Body of pancreas (tissue), 4 donors: Measurements from ENCODE around the gene PLEKHG1. TPM values are rescaled to one million over a fixed set of nuclear protein-coding genes. Genes with fewer than 3 reads are reported as not detected.

Experiments used
- ATAC-seq: fragments of 150-250 bp; one replicate; pipeline ENCODE4 v1.9.1; 2016
- DNase-seq, 4 donors: peaks; one replicate each; pipeline ENCODE4 v3.0.0-alpha.2; 2019
- H3K27ac ChIP-seq, 4 donors: fragments of 200-600 bp; sonication (generic); 1 replicate in 3 of 4; 2 replicates in 1 of 4; pipeline versions ENCODE4 v1.5.1 to v1.6.1; 2016 to 2019; ENCODE audit warnings: mild to moderate bottlenecking in 1 of 4, mixed read lengths in 1 of 4, moderate library complexity in 1 of 4
- H3K27me3 ChIP-seq, 2 donors: fragments of 200-600 bp; sonication (generic); one replicate each; pipeline ENCODE4 v1.6.0; 2016; ENCODE audit warnings: mild to moderate bottlenecking in 1 of 2
- H3K36me3 ChIP-seq, 2 donors: fragments of 200-600 bp; sonication (generic); replicated peaks in 1 of 2; 2 replicates each; pipeline ENCODE4 v1.5.1; 2016; ENCODE audit warnings: low read depth in 2 of 2; ENCODE audit not compliant: insufficient read depth in 1 of 2
- H3K4me1 ChIP-seq: fragments of 200-600 bp; sonication (generic); one replicate; pipeline ENCODE4 v1.6.0; 2016
- H3K4me3 ChIP-seq, 2 donors: fragments of 200-600 bp; sonication (generic); 1 replicate in 1 of 2; 2 replicates in 1 of 2; pipeline ENCODE4 v1.5.1; 2016 to 2019
- H3K9me3 ChIP-seq, 3 donors: fragments of 200-600 bp; sonication (generic); 1 replicate in 2 of 3; 2 replicates in 1 of 3; pipeline ENCODE4 v1.5.1; 2016
- CTCF ChIP-seq, 7 experiments: fragments of 450-650 bp in 4 of 7; fragments of 200-600 bp in 3 of 7; sonication (generic) in 3 of 7; IDR thresholded peaks; one replicate each; pipeline ENCODE4 v1.5.1; 2016 to 2019; ENCODE audit warnings: antibody characterized with exemption in 7 of 7
- POLR2A ChIP-seq, 3 donors: fragments of 450-650 bp; IDR thresholded peaks; one replicate each; pipeline ENCODE4 v1.6.1; 2016; ENCODE audit warnings: antibody characterized with exemption in 3 of 3, mild to moderate bottlenecking in 2 of 3
- WGBS, 2 donors: methylation state at CpG; one replicate each; pipeline ENCODE4 v1.1.5; 2017; 5-methylcytosine and 5-hydroxymethylcytosine counted together
- intact Hi-C: fragments of 100-400 bp; cut with DNase I; formaldehyde crosslinking; loops from one replicate; pipeline ENCODE4 v1.15.1; 2023
- total RNA-seq, 2 donors: library from RNA; depleted of rRNA; stranded (reverse); fragments of >200 nt; gene quantifications; one replicate each; pipeline ENCODE4 v1.1.0, GENCODE V29; 2016

PLEKHG1 gene
- total RNA-seq, 2 donors from 2014 or later: 4.2 to 26.0 TPM

- H3K9me3 ChIP-seq: no peaks in the 10 kb centered on the region
- H3K4me1 ChIP-seq: peaks cover 18% of the 10 kb centered on the region
- H3K4me3 ChIP-seq: peak overlapping the region in 1 of 2 donors; percentile 42
- H3K27ac ChIP-seq: peak overlapping the region in 3 of 4 donors; percentile 51 to 65 (median 63)
- no peak for DNase-seq
- H3K27me3 ChIP-seq: no peaks in the 10 kb centered on the region
- no peak for ATAC-seq
- 0% methylated on average over 10 of the region's 38 CpGs; no CpG with 5 or more reads in 1 of the 2 donors for WGBS, 2 donors
- intact Hi-C loops: no loop called here
- no peak for TF ChIP-seq CTCF (IDR thresholded peaks at IDR 0.05)
- TF ChIP-seq POLR2A (IDR thresholded peaks at IDR 0.05): no peak
- no peaks in the 10 kb centered on the region for H3K36me3 ChIP-seq
These were observed 270 bp downstream of the PLEKHG1 start for GRCh38 chr6:150600010-150600300.

- intact Hi-C loops: no loop called here
- H3K27ac ChIP-seq: peak overlapping the region in 3 of 4 donors; percentile 51 to 65 (median 63)
- TF ChIP-seq CTCF (IDR thresholded peaks at IDR 0.05): peak in 6 of 7 experiments; percentile 21 to 57 (median 51)
- TF ChIP-seq POLR2A (IDR thresholded peaks at IDR 0.05): peak in 1 of 3 donors; percentile 29
- no peaks in the 10 kb centered on the region for H3K9me3 ChIP-seq
- peak; percentile 55 to 71 (median 67) for DNase-seq
- peaks cover 18% of the 10 kb centered on the region for H3K4me1 ChIP-seq
- no peaks in the 10 kb centered on the region for H3K27me3 ChIP-seq
- H3K4me3 ChIP-seq: peak overlapping the region; percentile 8 to 42
- peak; percentile 76 for ATAC-seq
- WGBS, 2 donors: 0% methylated on average over 4 to 56 of the region's 69 CpGs
- H3K36me3 ChIP-seq: no peaks in the 10 kb centered on the region
These were observed 774 bp downstream of the PLEKHG1 start for GRCh38 chr6:150600301-150601017.

- H3K27me3 ChIP-seq: no peaks in the 10 kb centered on the region
- intact Hi-C loops: no loop called here
- TF ChIP-seq CTCF (IDR thresholded peaks at IDR 0.05): no peak
- no peak for TF ChIP-seq POLR2A (IDR thresholded peaks at IDR 0.05)
- peaks cover 18% of the 10 kb centered on the region for H3K4me1 ChIP-seq
- ATAC-seq: no peak
- H3K9me3 ChIP-seq: no peaks in the 10 kb centered on the region
- H3K4me3 ChIP-seq: no peak overlapping the region
- H3K27ac ChIP-seq: no peak overlapping the region
- no peak for DNase-seq
- H3K36me3 ChIP-seq: no peaks in the 10 kb centered on the region
- 47 to 67% methylated on average over 4 of the region's 4 CpGs for WGBS, 2 donors
These were observed 1.8 kb downstream of the PLEKHG1 start for GRCh38 chr6:150601439-150601838.

GRCh38 chr6:150603176-150603575 lies 3.5 kb downstream of the PLEKHG1 start:
- ATAC-seq (no peak), DNase-seq (no peak)
- H3K4me1 ChIP-seq: peaks cover 18% of the 10 kb centered on the region
- intact Hi-C loops: no loop called here
- H3K27ac ChIP-seq: no peak overlapping the region
- no peaks in the 10 kb centered on the region for H3K27me3 ChIP-seq
- no peaks in the 10 kb centered on the region for H3K9me3 ChIP-seq
- TF ChIP-seq POLR2A (IDR thresholded peaks at IDR 0.05) (no peak), CTCF (IDR thresholded peaks at IDR 0.05) (no peak)
- WGBS, 2 donors: 80 to 87% methylated on average over 4 of the region's 4 CpGs
- no peak overlapping the region for H3K4me3 ChIP-seq
- H3K36me3 ChIP-seq: no peaks in the 10 kb centered on the region

- 65 to 77% methylated on average over 6 of the region's 6 CpGs for WGBS, 2 donors
- H3K27me3 ChIP-seq: no peaks in the 10 kb centered on the region
- intact Hi-C loops: no loop called here
- H3K9me3 ChIP-seq: no peaks in the 10 kb centered on the region
- TF ChIP-seq CTCF (IDR thresholded peaks at IDR 0.05) (no peak), POLR2A (IDR thresholded peaks at IDR 0.05) (no peak)
- DNase-seq (no peak), ATAC-seq (no peak)
- H3K4me3 ChIP-seq: no peak overlapping the region
- H3K4me1 ChIP-seq: peaks cover 17% of the 10 kb centered on the region
- no peaks in the 10 kb centered on the region for H3K36me3 ChIP-seq
- no peak overlapping the region for H3K27ac ChIP-seq
These were observed 4.8 kb downstream of the PLEKHG1 start for GRCh38 chr6:150604467-150604866.
